Right ventricle myocardium inferior (tissue), 1 donor: ENCODE measurements around the gene KRTAP5-5. TPM values are rescaled to one million over a fixed set of nuclear protein-coding genes. Genes with fewer than 3 reads are reported as not detected.
"Not testable (repeated sequence)": the region's sequence is repeated elsewhere in the genome, so short reads cannot be mapped to it uniquely, and the experiment has no call there.

Experiments
- ATAC-seq: fragments of 200-7000 bp; cut with Tn5 transposase; one replicate; pipeline ENCODE4 v1.9.1; 2020; ENCODE audit warnings: mild to moderate bottlenecking, moderate library complexity
- DNase-seq: peaks from one replicate; pipeline ENCODE4 v3.0.0; 2021; ENCODE audit errors: missing footprints
- intact Hi-C: fragments of 100-400 bp; cut with DNase I; formaldehyde crosslinking; loops from one replicate; pipeline ENCODE4 v1.11.0; 2022
- total RNA-seq: library from RNA; stranded (reverse); fragmentation: NEBNext Ultra II Directional; extraction: Animal tissue kit (Norgen Biotek cat#: 25700); gene quantifications from one replicate; pipeline ENCODE4 v1.2.1, GENCODE V29; 2021
- donor health status: DM: no; HTN: yes; CAD: no; lungs with severe emphysema.

KRTAP5-5 gene
- total RNA-seq, 1 donor from 2014 or later: not detected

DNA sequence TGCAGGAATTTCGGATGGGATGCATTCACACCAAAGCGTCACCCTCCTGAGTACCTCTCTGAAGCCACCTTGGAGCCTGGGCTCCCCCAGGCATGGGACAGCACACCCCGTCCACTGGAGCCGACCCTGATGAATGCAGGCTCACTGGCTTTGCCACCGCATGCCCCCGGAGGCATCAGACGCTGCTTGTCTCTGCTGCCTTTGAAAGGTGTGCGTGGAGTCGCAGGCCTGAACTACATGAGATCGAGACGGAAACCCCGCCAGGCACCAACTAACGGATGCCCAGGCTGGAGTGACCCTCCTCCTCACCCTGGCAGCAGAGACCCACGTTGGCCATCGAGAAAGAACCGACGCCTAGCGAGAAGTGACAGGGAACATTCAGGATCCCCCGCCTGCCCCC, 22.5 kb downstream of the KRTAP5-5 start:
- intact Hi-C loops: loop anchor here (1.0 to 5.0 kb wide), 3 partner anchors 40 to 505 kb away; no protein-coding TSS in a partner anchor
- no peak for DNase-seq
- ATAC-seq: no peak

DNA sequence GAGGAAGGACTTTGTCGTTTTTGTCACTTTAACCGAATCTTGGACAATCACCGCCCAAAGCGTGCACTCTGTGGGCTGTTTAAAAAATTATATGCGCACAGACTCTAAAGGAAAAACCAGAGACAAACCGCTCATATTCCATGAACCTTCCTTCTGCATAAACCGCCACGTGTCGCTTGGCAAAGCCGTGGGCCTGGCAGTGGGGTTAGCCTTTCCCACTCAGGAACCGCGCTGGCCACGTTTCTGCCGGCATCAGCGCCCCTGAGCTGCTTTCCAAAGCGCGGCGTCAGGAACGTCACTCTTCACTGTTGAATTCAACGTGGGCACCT, 22.8 kb downstream of the KRTAP5-5 start:
- ATAC-seq: no peak
- no peak for DNase-seq
- intact Hi-C loops: loop anchor here (1.0 to 5.0 kb wide), 3 partner anchors 40 to 504 kb away; no protein-coding TSS in a partner anchor

GRCh38 chr11:1652771-1653540, 23.4 kb downstream of the KRTAP5-5 start:
- intact Hi-C loops: loop anchor here (1.0 to 5.0 kb wide), 3 partner anchors 39 to 504 kb away; no protein-coding TSS in a partner anchor
- ATAC-seq (peak; percentile 75), DNase-seq (peak; percentile 94)

DNA sequence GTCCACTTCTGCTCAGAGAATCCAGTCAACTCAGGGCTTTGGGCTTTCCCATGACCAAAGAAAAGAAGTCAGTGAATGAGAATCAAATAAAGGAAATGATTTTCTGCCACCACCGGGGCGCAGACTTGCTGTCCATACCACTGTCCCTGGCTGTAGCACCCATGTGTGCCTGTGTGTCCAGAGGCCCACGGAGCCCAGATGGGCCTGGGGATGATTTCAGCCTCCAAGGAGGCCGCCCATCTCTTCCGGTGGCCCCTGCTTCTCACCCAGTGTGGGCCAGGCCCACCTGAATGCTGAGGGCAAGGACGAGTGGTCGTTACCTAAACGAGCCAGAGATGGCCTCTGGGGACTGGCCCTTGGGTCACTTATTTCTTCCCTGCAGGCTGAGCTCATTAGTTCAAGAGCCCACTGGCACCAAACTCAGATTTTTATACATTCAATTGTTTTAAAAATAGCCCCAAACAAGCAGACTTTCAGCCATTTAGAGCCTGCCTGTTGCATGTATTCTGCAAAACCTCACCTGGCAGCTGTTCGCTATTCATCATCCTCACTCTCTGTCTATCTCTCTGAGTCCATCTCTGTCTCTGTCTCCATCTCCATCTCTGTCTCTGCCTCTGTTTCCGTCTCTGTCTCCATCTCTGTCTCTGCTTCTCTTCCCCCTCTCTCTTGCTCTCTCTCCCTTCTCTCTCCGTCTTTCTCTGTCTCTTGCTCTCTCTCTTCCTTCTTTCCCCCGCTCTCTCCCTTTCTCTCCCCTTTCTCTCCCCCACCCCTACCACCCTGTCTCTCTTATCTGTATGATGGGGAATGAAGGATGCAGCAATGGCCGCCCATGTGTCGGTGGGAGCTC, 24.2 kb downstream of the KRTAP5-5 start:
- ATAC-seq (no peak), DNase-seq (no peak)
- intact Hi-C loops: loop anchor here (2.0 to 5.0 kb wide), 2 partner anchors 39 to 503 kb away; no protein-coding TSS in a partner anchor

GRCh38 chr11:1654388-1655167, 25.0 kb downstream of the KRTAP5-5 start:
- intact Hi-C loops: loop anchor here (5.0 kb wide), 1 partner anchor 38 kb away; no protein-coding TSS in a partner anchor
- ATAC-seq: no peak
- DNase-seq: no peak

GRCh38 chr11:1655168-1656060, 25.8 kb downstream of the KRTAP5-5 start:
- intact Hi-C loops: no loop called here
- no peak for DNase-seq
- no peak for ATAC-seq

GRCh38 chr11:1656061-1656441, 26.5 kb downstream of the KRTAP5-5 start:
- ATAC-seq (no peak), DNase-seq (no peak)
- intact Hi-C loops: no loop called here

DNA sequence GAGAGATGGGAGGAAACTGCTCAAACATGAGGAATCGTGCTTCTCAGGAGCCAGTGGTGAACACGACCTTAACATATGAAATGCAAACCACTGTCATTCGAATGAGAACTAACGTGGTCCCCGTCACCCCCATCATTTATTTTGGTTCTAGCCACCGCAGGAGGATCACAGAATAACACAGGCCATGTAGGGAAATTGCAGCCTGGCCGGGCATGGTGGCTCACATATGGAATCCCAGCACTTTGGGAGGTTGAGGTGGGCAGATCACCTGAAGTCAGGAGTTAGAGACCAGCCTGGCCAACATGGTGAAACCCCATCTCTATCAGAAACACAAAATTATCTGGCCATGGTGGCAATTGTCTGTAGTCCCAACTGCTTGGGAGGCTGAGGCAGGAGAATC, 27.1 kb downstream of the KRTAP5-5 start:
- ATAC-seq: no peak
- intact Hi-C loops: no loop called here
- DNase-seq: no peak

- intact Hi-C loops: no loop called here
- DNase-seq: no peak
- ATAC-seq: no peak
Observed at GRCh38 chr11:1659506-1659905, 29.9 kb downstream of the KRTAP5-5 start.

DNA sequence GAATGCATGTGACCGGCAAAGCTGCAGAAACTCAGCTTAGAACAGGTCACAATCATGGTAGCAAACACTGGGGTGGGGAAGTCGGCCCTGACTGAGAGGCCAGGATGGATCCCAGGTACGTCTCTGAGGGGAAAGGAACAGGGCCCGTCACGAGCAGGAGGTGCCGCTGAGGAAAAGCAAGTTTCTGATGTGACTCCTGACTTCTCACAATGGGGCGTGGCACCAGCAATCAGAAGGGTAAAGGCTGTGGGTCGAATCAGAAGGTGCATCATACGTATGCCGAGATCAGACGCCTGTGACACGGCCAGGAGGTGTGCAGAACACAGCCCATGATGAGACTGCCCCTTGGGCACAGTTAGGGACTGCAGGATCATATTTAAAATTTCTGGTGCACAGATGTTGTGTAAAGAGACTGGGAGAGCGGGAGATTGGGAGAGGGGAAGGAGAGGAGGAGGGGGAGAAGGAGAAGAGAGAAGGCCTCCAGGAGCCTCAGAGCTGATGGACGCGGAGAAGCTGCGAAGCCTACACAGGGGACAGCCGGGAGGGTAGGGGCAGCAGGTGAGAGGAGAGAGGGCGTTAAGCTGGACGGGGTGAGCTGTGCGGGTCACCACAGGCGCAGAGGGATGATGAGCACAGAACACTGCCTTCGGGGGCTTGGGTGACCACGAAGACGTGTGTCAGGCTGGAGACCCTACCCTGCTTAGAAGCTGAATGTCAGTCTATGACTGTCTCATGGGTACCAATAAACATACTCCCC, 30.7 kb downstream of the KRTAP5-5 start:
- DNase-seq (no peak), ATAC-seq (no peak)
- intact Hi-C loops: no loop called here

DNA sequence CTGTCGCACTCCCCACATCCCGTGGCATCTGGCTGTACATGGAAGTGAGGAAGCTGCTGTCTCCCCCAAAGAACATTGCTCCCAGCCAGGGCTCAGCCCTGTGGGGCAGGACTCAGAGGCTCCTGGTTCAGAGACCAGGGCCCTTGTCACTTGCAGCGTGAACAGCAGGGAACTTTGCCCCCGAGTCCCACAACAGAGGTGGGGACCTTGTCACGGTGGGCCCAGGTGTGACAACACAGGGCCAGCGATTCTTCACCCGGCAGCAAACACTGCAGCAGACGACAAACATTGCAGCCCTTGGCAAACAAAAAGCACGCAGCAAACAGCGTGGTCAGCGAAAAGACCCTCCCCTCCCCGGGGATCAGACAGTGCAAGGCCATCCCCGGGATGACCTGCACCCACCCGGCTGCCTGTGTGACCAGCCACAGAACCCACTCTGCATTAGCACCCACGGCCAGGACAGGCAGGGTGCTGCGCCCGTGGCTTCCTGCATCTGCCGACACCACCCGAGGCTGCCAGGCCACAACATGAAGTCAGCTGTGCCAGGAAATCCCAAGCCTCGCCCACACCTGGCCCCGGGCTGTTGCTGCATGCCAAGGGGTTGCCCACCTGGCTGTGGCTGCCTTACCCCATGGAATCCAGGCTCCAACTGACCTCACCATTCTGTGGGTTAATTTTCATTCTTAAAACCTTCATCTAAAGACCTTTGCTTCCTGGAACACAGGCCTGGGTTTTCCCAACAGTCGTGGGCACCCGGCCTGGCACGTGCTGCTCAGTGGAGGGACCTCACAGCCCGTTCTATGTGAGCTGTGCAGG, 32.1 kb downstream of the KRTAP5-5 start:
- intact Hi-C loops, ATAC-seq, DNase-seq: not testable (repeated sequence)

DNA sequence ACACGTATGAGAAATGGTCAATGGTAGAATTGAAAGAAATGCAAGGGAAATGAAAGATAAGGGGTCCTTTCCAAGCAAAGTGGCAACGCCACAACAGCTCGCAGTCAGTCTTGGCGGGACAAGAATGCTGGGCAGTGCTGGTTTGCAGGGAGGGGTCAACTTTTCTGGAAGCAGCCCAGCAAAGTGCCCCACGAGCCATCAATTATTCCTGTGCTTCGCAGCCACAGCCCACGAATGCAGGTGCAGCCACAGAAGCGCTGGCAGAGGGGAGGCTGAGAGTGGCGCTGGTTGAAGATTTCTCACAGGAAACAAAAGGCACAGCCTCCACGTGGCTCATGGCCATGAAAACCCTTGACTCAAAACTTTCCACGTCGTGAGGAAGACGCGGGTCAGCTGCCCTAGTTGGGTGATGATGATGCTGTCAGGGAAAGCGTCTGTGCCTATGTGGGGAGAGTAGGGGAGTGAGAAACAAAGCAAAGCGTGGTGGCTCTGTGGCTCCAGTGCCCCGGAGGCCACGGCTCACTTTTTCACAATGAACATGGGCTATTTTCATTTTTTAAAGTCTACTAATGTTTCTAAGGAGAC, 33.2 kb downstream of the KRTAP5-5 start:
- intact Hi-C loops, ATAC-seq, DNase-seq: not testable (repeated sequence)

DNA sequence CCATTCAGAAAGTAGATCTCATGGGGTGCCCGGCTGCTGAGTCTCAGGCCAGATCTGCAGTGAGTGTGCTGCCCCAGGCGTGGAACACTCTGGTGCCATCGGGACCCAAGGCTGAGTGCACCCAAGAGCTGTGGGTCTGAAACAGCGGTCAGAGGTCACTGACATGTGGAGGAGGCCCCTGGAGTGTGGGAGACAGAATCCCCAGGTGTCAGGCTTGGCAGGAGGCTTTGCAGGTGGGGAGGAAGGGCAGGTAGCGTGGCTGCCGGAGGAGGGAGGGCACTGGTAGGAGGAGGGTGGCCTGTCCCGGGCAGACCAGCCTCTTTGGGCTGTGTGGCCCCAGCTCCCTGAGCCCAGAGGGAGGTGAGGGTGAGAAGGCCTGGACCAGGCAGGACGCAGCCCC, 35.7 kb downstream of the KRTAP5-5 start:
- intact Hi-C loops: no loop called here
- ATAC-seq (no peak), DNase-seq (no peak)

DNA sequence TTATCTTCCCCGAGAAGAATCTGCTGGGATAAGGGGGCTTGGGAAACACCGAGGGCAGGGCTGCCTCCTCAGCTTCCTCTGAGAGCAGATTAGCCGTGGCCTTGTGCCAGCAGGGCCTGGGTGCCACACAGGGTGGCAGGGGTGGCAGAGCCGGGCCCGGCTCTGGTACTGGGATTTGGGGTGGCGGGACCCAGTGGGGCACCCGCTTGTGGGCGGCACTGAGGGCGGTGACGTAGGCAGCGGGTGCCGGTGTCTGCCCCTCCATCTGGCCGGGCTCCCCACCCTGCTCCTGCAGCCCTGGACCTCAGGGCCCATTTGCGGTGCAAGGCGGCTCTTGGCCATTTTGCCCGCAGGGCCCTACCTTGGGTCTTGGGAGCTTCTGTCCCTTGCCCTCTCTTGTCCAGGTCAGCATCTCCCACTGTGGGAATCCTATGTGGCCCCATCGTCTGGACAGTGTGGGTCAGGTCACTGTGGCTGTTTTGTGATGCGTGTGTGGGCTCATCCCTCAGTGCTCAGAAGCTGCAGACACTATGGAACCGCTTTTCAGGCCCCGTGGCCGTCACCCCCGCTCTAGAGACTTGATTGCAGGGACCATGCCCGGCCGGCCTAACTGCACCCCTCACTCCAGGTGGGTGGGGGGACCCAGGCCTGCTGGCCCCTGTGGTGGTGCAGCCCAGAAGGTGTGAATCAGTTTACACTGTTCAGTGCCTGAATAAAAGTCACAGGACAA, 37.7 kb downstream of the KRTAP5-5 start:
- no peak for ATAC-seq
- no peak for DNase-seq
- intact Hi-C loops: no loop called here

DNA sequence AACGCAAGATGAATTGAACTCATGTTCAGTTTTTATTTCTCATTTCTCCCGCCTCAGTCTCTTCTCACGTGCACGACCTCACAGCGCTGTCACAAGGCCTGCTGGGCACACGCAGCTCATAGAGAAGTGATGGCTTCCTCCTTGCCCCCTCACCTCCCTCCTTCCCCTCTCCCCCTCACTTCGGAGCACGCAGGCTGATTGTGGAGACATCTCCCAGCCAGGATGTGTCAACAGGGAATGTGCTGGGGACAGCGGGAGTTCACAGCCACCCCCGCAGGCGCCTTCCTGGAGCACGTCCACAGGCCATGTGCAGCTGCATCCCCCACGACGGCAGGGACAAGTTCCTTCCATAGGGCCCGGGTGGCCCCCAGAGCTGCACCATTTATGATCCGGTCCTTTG, 38.3 kb downstream of the KRTAP5-5 start:
- intact Hi-C loops: no loop called here
- ATAC-seq (no peak), DNase-seq (no peak)
